Activated gamma-delta T cell treated with Interleukin-2 at 50 U/mL for 16 hours (primary cell): ENCODE data around the gene ZBTB17.
"Not testable (repeated sequence)": the region's sequence is repeated elsewhere in the genome, so short reads cannot be mapped to it uniquely, and the experiment has no call there.

Experiments
- DNase-seq: peaks from one replicate; pipeline ENCODE4 v3.0.0-alpha.2; 2020

ZBTB17 gene

DNA sequence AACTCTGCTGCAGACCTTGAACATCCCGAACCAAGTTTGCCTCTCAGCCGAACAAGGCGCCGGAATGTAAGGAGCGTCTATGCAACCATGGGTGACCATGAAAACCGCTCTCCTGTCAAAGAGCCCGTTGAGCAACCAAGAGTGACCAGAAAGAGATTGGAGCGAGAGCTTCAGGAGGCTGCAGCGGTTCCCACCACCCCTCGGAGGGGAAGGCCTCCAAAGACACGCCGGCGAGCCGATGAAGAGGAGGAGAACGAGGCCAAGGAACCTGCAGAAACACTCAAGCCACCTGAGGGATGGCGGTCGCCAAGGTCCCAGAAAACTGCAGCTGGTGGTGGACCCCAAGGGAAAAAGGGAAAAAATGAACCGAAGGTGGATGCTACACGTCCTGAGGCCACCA, 44.0 kb downstream of the ZBTB17 start:
- no peak for DNase-seq

- DNase-seq, result no peak
Measured at GRCh38 chr1:15931401-15931800, 44.5 kb downstream of the ZBTB17 start.

GRCh38 chr1:15928971-15929965, 46.6 kb downstream of the ZBTB17 start:
- no peak for DNase-seq

DNA sequence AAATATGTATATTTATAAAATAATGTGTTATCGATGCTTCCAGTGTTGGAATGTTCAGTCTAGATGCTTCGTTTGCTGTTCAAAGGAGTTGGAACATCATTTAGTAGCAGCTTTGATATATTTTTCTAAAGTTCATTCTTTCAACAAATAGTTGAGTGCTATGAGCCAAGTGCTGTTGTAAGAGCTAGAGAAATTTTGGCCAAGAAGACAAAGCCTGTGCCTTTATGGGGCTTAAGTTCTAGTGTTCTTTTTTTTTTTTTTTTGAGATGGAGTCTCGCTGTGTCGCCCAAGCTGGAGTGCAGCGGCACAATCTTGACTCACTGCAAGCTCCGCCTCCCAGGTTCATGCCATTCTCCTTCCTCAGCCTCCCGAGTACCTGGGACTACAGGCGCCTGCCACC, 49.5 kb downstream of the ZBTB17 start:
- not testable (repeated sequence) for DNase-seq

- DNase-seq, result no peak
Measured at GRCh38 chr1:15923241-15923640, 52.7 kb downstream of the ZBTB17 start.

DNA sequence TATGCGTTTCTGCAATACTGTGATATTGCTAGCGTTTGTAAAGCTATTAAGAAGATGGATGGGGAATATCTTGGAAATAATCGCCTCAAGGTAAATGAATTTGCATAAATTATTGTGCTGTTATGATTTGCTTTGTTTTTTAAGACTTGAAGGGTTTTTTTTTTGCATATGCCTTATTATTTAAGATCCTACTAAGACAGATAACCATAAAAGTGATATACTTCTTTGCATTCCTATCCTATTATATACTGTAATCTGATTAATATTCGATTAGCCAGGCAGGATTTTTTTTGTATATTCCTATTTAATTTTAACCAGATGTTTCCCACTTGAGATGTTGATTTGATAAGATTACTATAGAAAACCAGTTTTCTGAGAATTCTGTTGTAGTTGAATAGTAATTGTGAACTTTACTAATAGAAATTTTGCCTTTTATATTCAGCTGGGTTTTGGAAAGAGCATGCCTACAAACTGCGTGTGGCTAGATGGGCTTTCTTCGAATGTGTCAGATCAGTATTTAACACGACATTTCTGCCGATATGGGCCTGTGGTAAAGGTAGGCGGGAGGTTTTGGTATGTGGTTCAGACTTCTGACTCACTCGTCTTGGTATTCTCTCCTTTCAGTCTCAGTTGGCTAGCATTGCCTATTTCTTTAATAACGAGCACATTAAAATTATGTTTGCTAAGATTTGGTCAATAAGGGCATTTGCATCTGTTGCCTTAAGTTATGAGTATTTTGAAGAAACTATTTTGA, 56.8 kb downstream of the ZBTB17 start:
- peak; percentile 56 for DNase-seq

- no peak for DNase-seq
Measured at GRCh38 chr1:15916916-15917315, 59.0 kb downstream of the ZBTB17 start.

DNA sequence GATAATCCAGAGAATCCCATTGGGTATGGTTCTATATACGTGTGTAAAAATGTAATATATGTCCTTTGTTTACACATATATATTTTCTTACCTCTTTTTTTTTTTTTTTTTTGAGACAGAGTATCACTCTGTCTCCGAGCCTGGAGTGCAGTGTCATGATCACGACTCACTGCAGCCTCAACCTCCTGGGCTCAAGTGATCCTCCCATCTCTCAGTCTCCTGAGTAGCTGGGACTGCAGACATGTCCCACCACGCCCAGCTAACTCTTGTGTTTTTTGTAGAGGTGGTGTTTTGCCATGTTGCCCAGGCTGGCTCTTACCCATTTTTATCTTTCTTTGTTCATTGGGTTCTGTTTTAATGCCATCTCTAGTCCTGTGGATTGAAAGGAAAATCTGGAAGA, 59.5 kb downstream of the ZBTB17 start:
- no peak for DNase-seq

- no peak for DNase-seq
Measured at GRCh38 chr1:15915991-15916390, 59.9 kb downstream of the ZBTB17 start.

- not testable (repeated sequence) for DNase-seq
Measured at GRCh38 chr1:15913607-15914006, 62.3 kb downstream of the ZBTB17 start.

GRCh38 chr1:15911927-15912326, 64.0 kb downstream of the ZBTB17 start:
- no peak for DNase-seq

DNA sequence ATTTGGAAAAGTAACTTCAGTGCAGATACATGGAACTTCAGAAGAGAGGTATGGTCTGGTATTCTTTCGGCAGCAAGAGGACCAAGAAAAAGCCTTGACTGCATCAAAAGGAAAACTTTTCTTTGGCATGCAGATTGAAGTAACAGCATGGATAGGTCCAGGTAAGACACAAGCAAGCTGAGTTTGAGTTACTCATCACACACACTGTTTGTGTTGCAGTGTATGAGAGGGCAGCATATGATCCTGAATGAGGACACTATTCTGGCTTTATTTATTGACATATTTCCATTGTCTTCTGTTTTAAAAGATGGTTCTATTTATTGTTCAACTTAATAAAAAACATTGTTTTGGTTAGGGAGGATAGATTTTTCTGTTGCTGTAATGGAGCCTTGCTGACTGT, 64.8 kb downstream of the ZBTB17 start:
- no peak for DNase-seq

DNA sequence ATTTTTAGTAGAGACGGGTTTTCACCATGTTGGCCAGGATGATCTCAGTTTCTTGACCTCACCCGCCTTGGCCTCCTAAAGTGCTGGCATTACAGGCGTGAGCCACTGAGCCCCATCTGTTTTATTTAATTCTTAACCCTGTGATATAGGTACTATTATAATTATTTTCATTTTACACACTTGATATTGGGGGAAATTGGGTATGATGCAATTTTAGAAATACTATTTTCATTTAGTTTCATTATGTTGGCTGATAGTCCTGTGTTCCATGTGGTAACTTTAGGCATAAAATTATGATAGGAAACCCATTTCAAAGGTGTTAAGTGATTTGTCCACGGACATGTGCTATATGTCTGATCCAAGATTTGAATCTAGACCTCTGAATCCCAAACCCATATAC, 67.3 kb downstream of the ZBTB17 start:
- DNase-seq, result no peak

- DNase-seq, result no peak
Measured at GRCh38 chr1:15902882-15903281, 73.0 kb downstream of the ZBTB17 start.

GRCh38 chr1:15900662-15901279, 75.1 kb downstream of the ZBTB17 start:
- no peak for DNase-seq

DNA sequence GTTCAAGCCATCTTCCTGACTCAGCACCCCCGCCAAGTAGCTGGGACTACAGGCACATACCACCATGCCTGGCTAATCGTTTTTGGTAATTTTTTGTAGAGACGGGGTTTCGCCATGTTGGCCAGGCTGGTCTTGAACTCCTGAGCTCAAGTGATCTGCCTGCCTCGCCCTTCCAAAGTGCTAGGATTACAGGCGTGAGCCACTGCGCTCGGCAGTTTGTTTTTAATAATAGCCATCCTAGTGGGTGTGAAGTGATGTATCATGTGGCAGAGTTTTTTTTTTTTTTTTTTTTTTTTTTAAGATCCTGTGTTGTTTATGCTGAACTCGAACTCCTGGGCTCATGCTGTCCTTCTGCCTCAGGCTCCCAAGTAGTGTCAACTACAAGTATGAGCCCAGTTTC, 76.6 kb downstream of the ZBTB17 start:
- DNase-seq, result no peak

GRCh38 chr1:15896841-15897610, 78.9 kb downstream of the ZBTB17 start:
- not testable (repeated sequence) for DNase-seq

DNA sequence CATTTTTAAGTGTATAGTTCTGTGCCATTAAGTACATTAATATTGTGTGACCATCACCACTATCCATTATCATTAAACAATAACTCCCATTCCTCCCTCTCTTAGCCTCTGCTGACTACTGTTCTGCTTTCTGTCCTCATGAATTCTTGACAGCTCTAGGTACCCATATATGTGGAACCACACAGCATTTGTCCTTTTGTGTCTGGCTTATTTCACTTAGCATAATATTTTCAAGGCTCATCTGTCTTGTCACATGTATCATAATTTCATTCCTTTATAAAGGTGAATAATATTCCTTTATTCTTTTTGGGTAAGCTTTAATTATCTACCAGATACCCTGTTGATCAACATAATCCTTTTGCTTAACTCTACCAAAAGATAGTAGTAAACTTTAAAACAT, 80.7 kb downstream of the ZBTB17 start:
- DNase-seq, result no peak

- DNase-seq, result not testable (repeated sequence)
Measured at GRCh38 chr1:15892857-15893599, 82.9 kb downstream of the ZBTB17 start.
